HG03457 (cell line): ENCODE data around the gene PLCD1.

Source experiments
- ATAC-seq: cut with Tn5 transposase; IDR thresholded peaks from one replicate; pipeline ENCODE4 v1.9.1; 2021; ENCODE audit warnings: moderate number of reproducible peaks; ENCODE audit not compliant: unreplicated experiment

PLCD1 gene

GRCh38 chr3:38017445-38018295, 11.8 kb downstream of the PLCD1 start:
- ATAC-seq = no peak

GRCh38 chr3:38016847-38017444, 12.5 kb downstream of the PLCD1 start:
- ATAC-seq = no peak

- ATAC-seq = no peak
Measured at GRCh38 chr3:38016410-38016809, 13.0 kb downstream of the PLCD1 start.

- ATAC-seq = no peak
Measured at GRCh38 chr3:38015984-38016383, 13.5 kb downstream of the PLCD1 start.

- no peak for ATAC-seq
Measured at GRCh38 chr3:38015485-38015884, 14.0 kb downstream of the PLCD1 start.

GRCh38 chr3:38011111-38011510, 18.3 kb downstream of the PLCD1 start:
- no peak for ATAC-seq

GRCh38 chr3:38009807-38010591, 19.4 kb downstream of the PLCD1 start:
- no peak for ATAC-seq

GRCh38 chr3:38008971-38009580, 20.4 kb downstream of the PLCD1 start:
- ATAC-seq = no peak

- ATAC-seq = no peak
Measured at GRCh38 chr3:38008191-38008701, 21.2 kb downstream of the PLCD1 start.

GRCh38 chr3:38007754-38008090, 21.7 kb downstream of the PLCD1 start:
- ATAC-seq = no peak

GRCh38 chr3:38006445-38006995, 22.9 kb downstream of the PLCD1 start:
- no peak for ATAC-seq

- ATAC-seq = no peak
Measured at GRCh38 chr3:38006031-38006430, 23.4 kb downstream of the PLCD1 start.

GRCh38 chr3:38005076-38006020, 24.1 kb downstream of the PLCD1 start:
- no peak for ATAC-seq

GRCh38 chr3:38004415-38005075, 24.9 kb downstream of the PLCD1 start:
- ATAC-seq = no peak

GRCh38 chr3:38003817-38004414, 25.5 kb downstream of the PLCD1 start:
- no peak for ATAC-seq

- no peak for ATAC-seq
Measured at GRCh38 chr3:38003371-38003816, 26.0 kb downstream of the PLCD1 start.

GRCh38 chr3:38002940-38003339, 26.5 kb downstream of the PLCD1 start:
- ATAC-seq = no peak

- ATAC-seq = no peak
Measured at GRCh38 chr3:38002291-38002876, 27.1 kb downstream of the PLCD1 start.
